ENCODE results near the gene UQCRC1.

UQCRC1 gene

GRCh38 chr3:48633256-48633655, 23.8 kb upstream of the UQCRC1 start:
- DNase-seq: no peak

- DNase-seq: no peak
Observed at GRCh38 chr3:48631516-48632448, 22.3 kb upstream of the UQCRC1 start.

DNA sequence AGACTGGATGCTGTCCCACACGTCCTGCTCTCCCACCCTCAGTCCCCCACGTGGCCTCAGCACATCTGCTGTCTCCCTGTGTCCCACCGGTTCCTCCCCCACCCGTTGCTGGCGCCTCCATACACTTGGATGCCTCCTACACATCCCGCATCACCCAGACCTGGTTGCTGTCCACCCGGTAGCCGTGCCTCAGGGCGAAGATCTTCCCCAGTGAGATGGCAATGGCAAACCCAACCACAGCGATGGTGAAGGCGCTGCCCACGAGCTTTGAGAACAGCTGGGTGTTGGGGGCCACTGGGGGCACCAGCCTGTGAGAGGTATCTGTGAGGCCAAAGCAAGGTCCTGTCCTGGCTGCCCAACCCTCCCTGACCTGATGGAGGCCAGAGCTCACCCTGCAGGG, 21.4 kb upstream of the UQCRC1 start:
- no peak for DNase-seq

DNA sequence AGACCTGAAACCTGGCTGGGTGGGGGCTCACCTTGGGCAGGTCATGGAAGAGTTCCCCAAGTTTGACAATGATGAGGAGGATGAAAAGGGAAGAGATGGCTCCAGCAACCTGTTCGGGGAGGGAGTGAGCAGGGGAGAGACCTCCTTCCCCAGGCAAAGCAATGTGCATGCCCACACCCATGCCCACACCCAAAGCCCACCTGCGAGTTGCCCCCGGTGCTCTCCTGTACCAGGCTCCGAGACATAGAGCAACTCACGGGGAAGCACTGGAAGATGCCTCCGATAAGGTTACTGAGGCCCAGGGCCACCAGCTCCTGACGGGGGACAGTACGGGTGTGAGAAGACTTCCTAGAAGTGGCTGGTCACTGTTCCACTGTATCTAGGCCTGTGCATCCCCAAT, 21.0 kb upstream of the UQCRC1 start:
- DNase-seq: no peak

DNA sequence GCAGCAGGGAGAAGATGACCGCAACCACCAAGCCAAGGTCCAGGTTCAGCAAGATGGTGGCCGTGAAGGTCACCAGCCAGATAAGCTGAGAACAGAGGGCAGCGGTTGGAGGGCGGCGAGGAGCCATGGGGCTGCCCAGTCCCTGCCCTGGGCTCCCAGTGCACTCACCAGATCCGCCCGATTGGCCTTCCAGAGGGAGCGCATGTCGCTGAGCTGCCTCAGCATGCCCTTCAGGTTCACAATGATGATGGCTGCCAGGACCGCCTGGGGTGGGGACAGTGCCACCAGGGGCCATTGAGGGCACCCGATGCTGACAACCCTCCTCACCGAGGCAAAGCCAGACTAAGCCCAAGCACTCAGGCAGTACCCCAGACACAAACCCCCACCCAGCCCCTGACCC, 20.4 kb upstream of the UQCRC1 start:
- no peak for DNase-seq

- no peak for DNase-seq
Observed at GRCh38 chr3:48628277-48629017, 19.0 kb upstream of the UQCRC1 start.

- DNase-seq: no peak
Observed at GRCh38 chr3:48625600-48625999, 16.2 kb upstream of the UQCRC1 start.

- no peak for DNase-seq
Observed at GRCh38 chr3:48624767-48625166, 15.3 kb upstream of the UQCRC1 start.

GRCh38 chr3:48623851-48624547, 14.6 kb upstream of the UQCRC1 start:
- no peak for DNase-seq

DNA sequence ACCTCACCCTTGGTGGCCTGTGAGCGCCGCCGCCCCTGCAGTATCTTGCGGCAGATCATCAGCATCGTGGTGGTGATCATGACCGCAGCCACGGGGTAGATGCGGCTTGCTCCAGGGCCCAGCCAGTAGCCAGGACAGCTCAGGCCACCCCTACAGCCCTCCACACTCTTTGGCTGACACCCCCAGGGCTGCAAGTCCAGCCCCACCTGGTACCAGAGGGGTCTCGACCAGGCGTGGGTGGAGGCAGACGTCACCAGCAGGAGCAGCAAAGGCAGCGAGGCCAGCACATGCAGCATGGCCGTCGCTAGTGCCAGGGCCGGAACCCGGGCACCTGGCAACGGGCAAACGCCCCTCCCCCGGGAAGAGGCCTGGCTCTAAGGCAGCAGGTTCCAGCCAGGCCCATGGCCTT, 12.0 kb upstream of the UQCRC1 start, which contains the start of gene TMEM89:
Gene TMEM89, minus strand, starts transcription at position 309 of the 409 bp plus-strand sequence. Its CDS starts 13 bp downstream, at position 296.
- no peak for DNase-seq

DNA sequence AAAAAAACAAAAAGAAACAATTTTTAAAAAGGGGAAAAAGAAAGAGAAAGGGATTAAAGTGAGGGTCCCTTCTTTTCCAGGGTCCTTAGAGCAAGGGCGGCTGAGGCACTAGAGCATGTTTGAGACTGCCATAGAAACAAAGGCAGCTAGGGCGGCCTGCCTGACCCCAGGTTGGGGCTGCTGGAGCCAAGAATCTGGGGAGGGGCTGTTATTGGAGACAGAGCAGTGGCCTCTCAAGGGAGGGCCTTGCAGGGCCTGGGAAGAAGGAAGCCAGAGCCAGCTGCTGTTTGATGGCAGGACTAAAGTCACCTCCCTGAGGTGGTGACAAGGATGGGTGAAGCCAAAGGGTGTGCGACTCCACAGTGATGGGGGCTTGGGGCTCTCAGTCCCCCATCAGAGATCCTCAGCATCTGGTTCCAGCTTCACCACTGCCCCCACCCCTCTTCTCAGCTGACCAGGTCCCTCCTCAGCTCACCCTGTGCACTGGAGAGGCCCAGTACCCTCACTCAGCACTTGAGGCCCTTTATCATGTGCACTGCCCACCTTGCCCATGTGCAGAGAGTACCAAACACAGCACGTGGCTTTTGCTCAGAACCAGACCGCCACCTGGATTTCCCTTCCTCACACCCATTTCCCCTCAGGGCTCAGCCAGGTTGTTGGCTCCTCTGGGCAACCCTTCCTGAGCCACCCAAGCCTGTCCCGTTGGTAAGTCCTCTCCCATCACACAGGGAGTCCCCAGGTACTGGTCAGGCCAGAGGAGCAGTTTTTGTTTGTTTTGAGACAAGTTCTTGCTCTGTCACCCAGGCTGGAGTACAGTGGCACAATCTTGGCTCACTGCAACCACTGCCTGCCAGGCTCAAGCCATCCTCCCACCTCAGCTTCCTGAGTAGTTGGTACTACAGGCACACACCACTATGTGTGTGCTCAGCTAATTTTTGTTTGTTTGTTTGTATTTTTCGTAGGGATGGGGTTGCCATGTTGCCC, 10.4 kb upstream of the UQCRC1 start:
- DNase-seq: no peak

DNA sequence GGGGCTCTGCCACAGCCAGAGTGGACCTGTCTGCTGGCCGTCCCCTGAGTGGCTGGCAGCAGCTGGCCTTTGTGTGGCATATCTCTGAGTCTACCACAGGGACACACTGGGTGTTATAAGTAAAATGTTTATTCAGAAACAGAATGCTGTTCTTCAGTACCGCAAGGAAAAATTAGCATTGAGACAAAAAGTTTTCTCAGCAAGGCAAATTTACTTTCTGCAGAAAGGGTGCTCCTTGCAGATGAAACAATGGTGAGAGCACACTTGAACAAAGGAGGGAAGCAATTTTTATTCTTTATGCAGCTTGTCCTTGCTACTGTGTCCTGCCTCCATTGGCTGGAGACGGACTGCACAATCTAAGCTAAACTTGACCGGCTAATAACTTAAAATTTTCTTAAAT, 8.1 kb upstream of the UQCRC1 start:
- DNase-seq: no peak

- DNase-seq: peak; percentile 69
Observed at GRCh38 chr3:48614044-48614443, 4.6 kb upstream of the UQCRC1 start.

- DNase-seq: no peak
Observed at GRCh38 chr3:48612309-48612708, 2.9 kb upstream of the UQCRC1 start.

DNA sequence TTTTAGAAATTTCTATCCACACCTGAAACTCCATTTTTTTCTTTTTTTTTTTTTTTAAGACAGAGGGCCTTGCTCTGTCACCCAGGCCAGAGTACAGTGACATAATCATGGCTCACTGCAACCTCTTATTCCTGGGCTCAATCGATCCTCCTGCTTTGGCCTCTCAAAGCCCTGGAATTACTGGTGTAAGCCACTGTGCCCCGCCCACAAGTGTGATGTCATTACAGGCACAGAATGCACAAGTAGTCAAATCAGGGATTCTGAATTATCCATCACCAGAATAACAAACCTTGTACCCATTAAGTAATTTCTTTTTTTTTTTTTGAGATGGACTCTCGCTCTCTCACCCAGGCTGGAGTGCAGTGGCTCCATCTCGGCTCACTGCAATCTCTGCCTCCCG, 1.9 kb downstream of the UQCRC1 start:
- DNase-seq: no peak

- no peak for DNase-seq
Observed at GRCh38 chr3:48601622-48601994, 7.8 kb downstream of the UQCRC1 start.

GRCh38 chr3:48600711-48601621, 8.5 kb downstream of the UQCRC1 start:
- no peak for DNase-seq

GRCh38 chr3:48599509-48600285, 9.7 kb downstream of the UQCRC1 start:
- DNase-seq: no peak

- DNase-seq: no peak
Observed at GRCh38 chr3:48599077-48599501, 10.4 kb downstream of the UQCRC1 start.

All from fibroblast of skin of right biceps (primary cell).